ENCODE results near the gene KIF5B. TPM values are rescaled to one million over a fixed set of nuclear protein-coding genes. Genes with fewer than 3 reads are reported as not detected.

The KIF5B gene
- total RNA-seq, 1 experiment from 2014 or later: 70.5 TPM

GRCh38 chr10:32047881-32048280 lies 8.3 kb downstream of the KIF5B start:
- Histone ChIP-seq H4K8ac (replicated peaks; ENCODE audit: insufficient read length, low read depth, low read length) (no peak overlapping the region), H2BK5ac (ENCODE audit: insufficient read length, low read length) (no peak overlapping the region), H2BK120ac (ENCODE audit: low read depth, low read length, poor library complexity, severe bottlenecking) (no peak overlapping the region), H3K23me2 (ENCODE audit: insufficient read length, low read depth, low read length, poor library complexity, severe bottlenecking) (no peaks in the 10 kb centered on the region), H3K9me3 (ENCODE audit: control insufficient read depth, low read depth, low read length) (no peaks in the 10 kb centered on the region), H3K27ac (ENCODE audit: insufficient read length, low read depth, low read length) (no peak overlapping the region), H2BK15ac (ENCODE audit: low read depth, low read length) (no peak overlapping the region), H3K79me2 (ENCODE audit: insufficient read depth, low read length) (peaks cover 59% of the 10 kb centered on the region), H3K4me2 (ENCODE audit: insufficient read depth, insufficient read length, low read length) (no peak overlapping the region), H4K20me1 (ENCODE audit: control insufficient read depth, insufficient read depth, insufficient read length) (no peaks in the 10 kb centered on the region), H3K9ac (ENCODE audit: extremely low read depth, insufficient read length, low read length) (no peak overlapping the region), H3K23ac (ENCODE audit: insufficient read length, low read depth, low read length) (no peak overlapping the region), H3K4me1 (ENCODE audit: insufficient read depth, low read length) (peaks cover 4% of the 10 kb centered on the region; the same call in 1 of the 2 replicates), H2BK12ac (ENCODE audit: insufficient read length, low read depth, low read length) (no peak overlapping the region), H3K18ac (ENCODE audit: insufficient read length, low read depth, low read length) (no peak overlapping the region), H2AK5ac (ENCODE audit: insufficient read length, low read length) (no peak overlapping the region), H3K56ac (ENCODE audit: insufficient read length, low read depth, low read length) (no peak overlapping the region), H3T11ph (ENCODE audit: low read length) (no peak overlapping the region), H3K14ac (ENCODE audit: insufficient read depth, low read length) (no peak overlapping the region), H2AFZ (ENCODE audit: low read length) (no peak overlapping the region), H4K91ac (ENCODE audit: insufficient read length, low read depth, low read length) (no peak overlapping the region), H2BK20ac (ENCODE audit: low read depth, low read length, poor library complexity, severe bottlenecking) (no peak overlapping the region), H3K27me3 (ENCODE audit: insufficient read depth, low read length) (no peaks in the 10 kb centered on the region), H4K5ac (ENCODE audit: insufficient read length, low read depth, low read length) (no peak overlapping the region), H3K79me1 (ENCODE audit: insufficient read depth, low read depth, low read length, poor library complexity, severe bottlenecking) (peaks cover 8% of the 10 kb centered on the region), H3K4ac (ENCODE audit: low read depth, low read length) (no peak overlapping the region)
- no peak overlapping the region for H3K4me3 Mint-ChIP-seq
- no peak overlapping the region for H3K27ac Mint-ChIP-seq
- peaks cover 38 to 39% of the 10 kb centered on the region in 2 experiments for H3K4me1 Mint-ChIP-seq
- no peak for TF ChIP-seq CTCF (conservative IDR thresholded peaks at IDR 0.05)
- no peaks in the 10 kb centered on the region for H3K9me3 Mint-ChIP-seq
- H3K36me3 Mint-ChIP-seq (ENCODE audit: insufficient read depth in 1 of 3, low read depth in 3 of 3): peaks cover 37 to 58% (median 49%) of the 10 kb centered on the region in 3 experiments
- H3K27me3 Mint-ChIP-seq (ENCODE audit: low read depth): no peaks in the 10 kb centered on the region
- no peak for DNase-seq

Measured in H9 (cell line).